Stimulated activated CD8-positive, alpha-beta memory T cell treated with anti-CD3 and anti-CD28 coated beads, Interleukin-2, amount 100 ng/mL, for 48 hours (primary cell): ENCODE measurements around the gene SLC35B1.
"Not testable (repeated sequence)": the region's sequence is repeated elsewhere in the genome, so short reads cannot be mapped to it uniquely, and the experiment has no call there.

Experiments used
- DNase-seq, 2 donors: peaks; one replicate each; pipeline ENCODE4 v3.0.0-alpha.2; 2020; ENCODE audit warnings: low read depth in 2 of 2

SLC35B1 gene

GRCh38 chr17:49734515-49735490, 27.0 kb upstream of the SLC35B1 start:
- no peak for DNase-seq

GRCh38 chr17:49731435-49731831, 23.7 kb upstream of the SLC35B1 start:
- no peak for DNase-seq

GRCh38 chr17:49730785-49731434, 23.1 kb upstream of the SLC35B1 start:
- DNase-seq: no peak

- DNase-seq: no peak
These were observed 22.5 kb upstream of the SLC35B1 start for GRCh38 chr17:49730078-49730784.

- DNase-seq: no peak
These were observed 21.3 kb upstream of the SLC35B1 start for GRCh38 chr17:49729069-49729468.

GRCh38 chr17:49728425-49728824, 20.7 kb upstream of the SLC35B1 start:
- no peak for DNase-seq

GRCh38 chr17:49727380-49727779, 19.6 kb upstream of the SLC35B1 start:
- DNase-seq: no peak

GRCh38 chr17:49725452-49726130, 17.8 kb upstream of the SLC35B1 start:
- DNase-seq: no peak

- DNase-seq: not testable (repeated sequence)
These were observed 16.8 kb upstream of the SLC35B1 start for GRCh38 chr17:49724552-49724951.

- no peak for DNase-seq
These were observed 15.7 kb upstream of the SLC35B1 start for GRCh38 chr17:49723423-49723822.

- no peak for DNase-seq
These were observed 14.3 kb upstream of the SLC35B1 start for GRCh38 chr17:49722066-49722465.

- DNase-seq: no peak
These were observed 9.7 kb upstream of the SLC35B1 start for GRCh38 chr17:49717371-49717861.

- no peak for DNase-seq
These were observed 9.1 kb upstream of the SLC35B1 start for GRCh38 chr17:49716668-49717364.

- DNase-seq: no peak
These were observed 8.0 kb upstream of the SLC35B1 start for GRCh38 chr17:49715717-49716279.

- no peak for DNase-seq
These were observed 7.5 kb upstream of the SLC35B1 start for GRCh38 chr17:49715216-49715615.

GRCh38 chr17:49708515-49709183, 885 bp upstream of the SLC35B1 start:
- DNase-seq: no peak

- no peak for DNase-seq
These were observed 537 bp downstream of the SLC35B1 start for GRCh38 chr17:49707246-49707607.

GRCh38 chr17:49705254-49705653, 2.5 kb downstream of the SLC35B1 start:
- DNase-seq: no peak

- DNase-seq: no peak
These were observed 4.0 kb downstream of the SLC35B1 start for GRCh38 chr17:49703557-49704277.
